GM19240 (cell line): ENCODE measurements around the gene SLIT1.
A peak's percentile ranks its signal among the peaks of the same experiment; 100 is the strongest.

Source experiments
- DNase-seq: peaks from one replicate; pipeline ENCODE4 v3.0.0; 2011; ENCODE audit warnings: low spot score; ENCODE audit not compliant: insufficient read length

The SLIT1 gene

GRCh38 chr10:97025613-97026242, 160.0 kb downstream of the SLIT1 start:
- peak; percentile 61 for DNase-seq

- DNase-seq = peak; percentile 25
Observed at GRCh38 chr10:97024168-97025073, 161.3 kb downstream of the SLIT1 start.

GRCh38 chr10:97023401-97024167, 162.2 kb downstream of the SLIT1 start:
- DNase-seq = no peak

GRCh38 chr10:97022616-97023015, 163.1 kb downstream of the SLIT1 start:
- no peak for DNase-seq

GRCh38 chr10:97020452-97021400, 165.0 kb downstream of the SLIT1 start:
- DNase-seq = no peak

GRCh38 chr10:97019213-97019844, 166.4 kb downstream of the SLIT1 start:
- no peak for DNase-seq

- no peak for DNase-seq
Observed at GRCh38 chr10:97018251-97019212, 167.2 kb downstream of the SLIT1 start.

GRCh38 chr10:97017474-97017903, 168.3 kb downstream of the SLIT1 start:
- DNase-seq = no peak

- DNase-seq = peak; percentile 76
Observed at GRCh38 chr10:97016728-97017473, 168.9 kb downstream of the SLIT1 start.

GRCh38 chr10:97015240-97015639, 170.5 kb downstream of the SLIT1 start:
- DNase-seq = no peak

- DNase-seq = no peak
Observed at GRCh38 chr10:97013983-97014382, 171.8 kb downstream of the SLIT1 start.

GRCh38 chr10:97013568-97013967, 172.2 kb downstream of the SLIT1 start:
- DNase-seq = no peak

GRCh38 chr10:97012470-97012869, 173.3 kb downstream of the SLIT1 start:
- no peak for DNase-seq

GRCh38 chr10:97011397-97011796, 174.4 kb downstream of the SLIT1 start:
- DNase-seq = no peak

- no peak for DNase-seq
Observed at GRCh38 chr10:97010695-97011206, 175.0 kb downstream of the SLIT1 start.

- no peak for DNase-seq
Observed at GRCh38 chr10:97007417-97007816, 178.3 kb downstream of the SLIT1 start.

GRCh38 chr10:97006364-97006763, 179.4 kb downstream of the SLIT1 start:
- DNase-seq = no peak

GRCh38 chr10:97005349-97005748, 180.4 kb downstream of the SLIT1 start:
- DNase-seq = no peak
